SIG-M5 (cell line): ENCODE data around the gene MXRA8.
"Not testable (repeated sequence)": the region's sequence is repeated elsewhere in the genome, so short reads cannot be mapped to it uniquely, and the experiment has no call there.

Experiments used
- DNase-seq: peaks from one replicate; lab custom pipeline; 2025; lab: John Stamatoyannopoulos, UW

Gene MXRA8

GRCh38 chr1:1358433-1359271, at the start of gene MXRA8:
TSS of gene MXRA8 (minus strand) at chr1:1358555. CDS start at chr1:1358504, 51 bp downstream.
- DNase-seq: no peak

- DNase-seq: no peak
Observed at GRCh38 chr1:1407636-1408318, 49.4 kb upstream of the MXRA8 start.

GRCh38 chr1:1406821-1407635, 48.7 kb upstream of the MXRA8 start, which contains the start of gene MRPL20:
TSS of gene MRPL20 (minus strand) at chr1:1407293. CDS start at chr1:1407217, 76 bp downstream.
- DNase-seq: peak; percentile 42

GRCh38 chr1:1406101-1406820, 47.9 kb upstream of the MXRA8 start:
- no peak for DNase-seq

GRCh38 chr1:1403653-1404052, 45.3 kb upstream of the MXRA8 start:
- no peak for DNase-seq

GRCh38 chr1:1402901-1403392, 44.6 kb upstream of the MXRA8 start:
- not testable (repeated sequence) for DNase-seq

GRCh38 chr1:1402072-1402900, 43.9 kb upstream of the MXRA8 start:
- DNase-seq: no peak

GRCh38 chr1:1401457-1402010, 43.2 kb upstream of the MXRA8 start:
- no peak for DNase-seq

GRCh38 chr1:1400576-1401456, 42.5 kb upstream of the MXRA8 start:
- DNase-seq: no peak

GRCh38 chr1:1399872-1400575, 41.7 kb upstream of the MXRA8 start:
- DNase-seq: no peak

- DNase-seq: peak; percentile 66
Observed at GRCh38 chr1:1399187-1399871, 41.0 kb upstream of the MXRA8 start, which contains the start of gene CCNL2. TSS of gene CCNL2 (minus strand) at chr1:1399335. CDS start at chr1:1399306, 29 bp downstream.

- DNase-seq: no peak
Observed at GRCh38 chr1:1398677-1399186, 40.4 kb upstream of the MXRA8 start.

GRCh38 chr1:1397839-1398523, 39.6 kb upstream of the MXRA8 start:
- DNase-seq: no peak

GRCh38 chr1:1395166-1395565, 36.8 kb upstream of the MXRA8 start:
- DNase-seq: no peak

- DNase-seq: no peak
Observed at GRCh38 chr1:1394116-1394515, 35.8 kb upstream of the MXRA8 start.

GRCh38 chr1:1393428-1393827, 35.1 kb upstream of the MXRA8 start:
- DNase-seq: no peak

GRCh38 chr1:1393014-1393413, 34.7 kb upstream of the MXRA8 start:
- DNase-seq: no peak
